Endothelial cell of umbilical vein (primary cell): ENCODE measurements around the gene SUGP2. TPM values are rescaled to one million over a fixed set of nuclear protein-coding genes. Genes with fewer than 3 reads are reported as not detected.

Source experiments
- BruUV-seq: library from RNA; stranded (reverse); fragments of 400-500 nt; replicated peaks from 2 replicates; lab custom pipeline; 2021; lab: Mats Ljungman, UMichigan
- CTCF ChIA-PET: fragments of 300-600, 350-600 bp; sonication (Branson Sonifier 250); formaldehyde crosslinking; loops from one replicate; lab custom pipeline; 2021; ENCODE audit warnings: antibody characterized with exemption, inconsistent platforms; lab: Charles Lee
- POLR2A ChIA-PET: fragments of 300-600, 350-600 bp; sonication (Branson Sonifier 250); formaldehyde crosslinking; loops from one replicate; lab custom pipeline; 2021; ENCODE audit warnings: antibody characterized with exemption, inconsistent platforms; lab: Charles Lee
- DNase-seq: peaks from one replicate; pipeline ENCODE4 v3.0.0-alpha.2; 2011; ENCODE audit warnings: low read depth, low spot score
- FAIRE-seq: peaks from 2 replicates; lab custom pipeline; 2011; peaks lifted over from hg19 to GRCh38; lab: Jason Lieb, UNC
- H2AFZ ChIP-seq: 2 replicates; pipeline ENCODE4 v1.6.0; 2012; ENCODE audit warnings: low read depth, low read length, control low read depth, inconsistent platforms
- H3K27ac ChIP-seq: 2 replicates; pipeline ENCODE4 v1.5.1; 2011; ENCODE audit warnings: low read depth, mild to moderate bottlenecking, control low read depth, low read length, moderate library complexity; ENCODE audit not compliant: insufficient read depth
- H3K27me3 ChIP-seq, 2 experiments: 2 replicates each; pipeline versions ENCODE4 v1.6.0 to v1.6.1; 2011; ENCODE audit warnings: low read length in 2 of 2, mixed read lengths in 1 of 2; ENCODE audit not compliant: control insufficient read depth in 2 of 2, insufficient read depth in 2 of 2
- H3K36me3 ChIP-seq, 2 experiments: 2 replicates in 1 of 2; 3 replicates in 1 of 2; pipeline ENCODE4 v1.5.1; 2011; ENCODE audit warnings: low read length in 2 of 2, mild to moderate bottlenecking in 1 of 2, moderate library complexity in 1 of 2; ENCODE audit not compliant: control insufficient read depth in 2 of 2, insufficient read depth in 2 of 2; ENCODE audit errors: extremely low read depth in 1 of 2
- H3K4me1 ChIP-seq: 3 replicates; pipeline ENCODE4 v1.5.1; 2011; ENCODE audit warnings: mild to moderate bottlenecking, low read length; ENCODE audit not compliant: control insufficient read depth, insufficient read depth; ENCODE audit errors: extremely low read depth
- H3K4me2 ChIP-seq: 2 replicates; pipeline ENCODE4 v1.6.1; 2011; ENCODE audit warnings: low read length, control low read depth, mixed read lengths; ENCODE audit not compliant: insufficient read depth
- H3K4me3 ChIP-seq, 3 experiments: fragments of 200-600 bp in 1 of 3; sonication (generic), shearing (Covaris generic) in 1 of 3; replicated peaks in 1 of 3; 2 replicates each; pipeline ENCODE4 v1.5.1; 2011 to 2016; ENCODE audit warnings: control low read depth in 3 of 3, low read length in 3 of 3, mild to moderate bottlenecking in 2 of 3, inconsistent platforms in 1 of 3, low read depth in 1 of 3, moderate library complexity in 1 of 3; ENCODE audit not compliant: insufficient read depth in 1 of 3
- H3K79me2 ChIP-seq: 2 replicates; pipeline ENCODE4 v1.6.0; 2012; ENCODE audit warnings: low read length, inconsistent platforms; ENCODE audit not compliant: control insufficient read depth, insufficient read depth
- H3K9ac ChIP-seq: replicated peaks from 2 replicates; pipeline ENCODE3; 2011; ENCODE audit warnings: low read length, control low read depth; ENCODE audit not compliant: insufficient read depth; ENCODE audit errors: extremely low read depth
- H3K9me1 ChIP-seq: replicated peaks from 3 replicates; pipeline ENCODE4 v1.6.0; 2011; ENCODE audit warnings: mild to moderate bottlenecking, low read length; ENCODE audit not compliant: control insufficient read depth, insufficient read depth; ENCODE audit errors: extremely low read depth
- H3K9me3 ChIP-seq: replicated peaks from 2 replicates; pipeline ENCODE4 v1.5.1; 2012; ENCODE audit warnings: low read length, inconsistent platforms; ENCODE audit not compliant: control insufficient read depth, insufficient read depth
- H4K20me1 ChIP-seq: replicated peaks from 2 replicates; pipeline ENCODE3; 2011; ENCODE audit warnings: mild to moderate bottlenecking, low read length; ENCODE audit not compliant: control insufficient read depth, insufficient read depth; ENCODE audit errors: extremely low read depth
- EZH2 ChIP-seq: IDR thresholded peaks from 2 replicates; pipeline ENCODE4 v1.6.1; 2012; ENCODE audit warnings: borderline replicate concordance, low read depth, mild to moderate bottlenecking, moderate library complexity, low read length, inconsistent platforms; ENCODE audit not compliant: severe bottlenecking
- FOS ChIP-seq: IDR thresholded peaks from 2 replicates; pipeline ENCODE4 v1.6.1; 2011; ENCODE audit warnings: mild to moderate bottlenecking, low read length, moderate library complexity, borderline replicate concordance; ENCODE audit not compliant: insufficient read depth
- GATA2 ChIP-seq: IDR thresholded peaks from 2 replicates; pipeline ENCODE4 v1.7.0; 2011; ENCODE audit warnings: low read depth, mild to moderate bottlenecking, moderate library complexity, mixed read lengths, low read length; ENCODE audit not compliant: insufficient read length, insufficient read depth
- JUN ChIP-seq: IDR thresholded peaks from 2 replicates; pipeline ENCODE4 v1.6.1; 2011; ENCODE audit warnings: borderline replicate concordance, low read depth; ENCODE audit not compliant: insufficient read length, insufficient read depth
- MAX ChIP-seq: IDR thresholded peaks from 2 replicates; pipeline ENCODE4 v1.6.1; 2011; ENCODE audit not compliant: insufficient read depth, insufficient read length
- MYC ChIP-seq: IDR thresholded peaks from one replicate; pipeline ENCODE4 v1.6.1; 2011; ENCODE audit warnings: mild to moderate bottlenecking, low read depth, low read length
- POLR2A ChIP-seq: IDR thresholded peaks from 2 replicates; pipeline ENCODE4 v1.6.1; 2012; ENCODE audit warnings: low read depth, mild to moderate bottlenecking, control low read depth, low read length
- POLR2AphosphoS5 ChIP-seq: IDR thresholded peaks from 2 replicates; pipeline ENCODE4 v1.6.1; 2012; ENCODE audit warnings: low read depth, mild to moderate bottlenecking, control low read depth, low read length, moderate library complexity; ENCODE audit not compliant: insufficient read depth
- dilution Hi-C: fragments of 300-500 bp; cut with MboI; formaldehyde crosslinking; loops from one replicate; pipeline ENCODE4 v1.15.0; 2019; ENCODE audit warnings: low sequenced_read_pairs; ENCODE audit not compliant: extremely low pct_ligation_motif_present
- intact Hi-C: fragments of 100-400 bp; cut with micrococcal nuclease; formaldehyde crosslinking; loops from one replicate; pipeline ENCODE4 v1.10.0; 2022
- polyA plus RNA-seq, 4 experiments: library from polyadenylated mRNA; depleted of rRNA in 3 of 4; stranded (reverse) in 3 of 4; unstranded in 1 of 4; fragments of >200 nt; gene quantifications; 2 replicates each; pipeline versions ENCODE4 v1.2.1 to v1.2.3, GENCODE V29; 2011 to 2012; ENCODE audit warnings: missing spikeins in 1 of 4
- total RNA-seq: library from RNA; stranded (reverse); gene quantifications from 2 replicates; pipeline ENCODE4 v1.2.3, GENCODE V29; 2021
- TF ChIP-seq, protein P1 (sequence below), 2 donors: IDR thresholded peaks; 1 replicate in 1 of 2; 2 replicates in 1 of 2; pipeline ENCODE4 v1.5.1; 2011; ENCODE audit warnings: low read length in 2 of 2, mild to moderate bottlenecking in 2 of 2, moderate library complexity in 2 of 2, control low read depth in 1 of 2, inconsistent platforms in 1 of 2, low read depth in 1 of 2; ENCODE audit not compliant: insufficient read depth in 1 of 2; ENCODE audit errors: extremely low read depth in 1 of 2

The SUGP2 gene
- total and polyA plus RNA-seq, 2 donors (not counting 3 experiments of a cell fraction or from before 2014, with no cell fraction given), result 44.6 to 79.7 TPM

DNA sequence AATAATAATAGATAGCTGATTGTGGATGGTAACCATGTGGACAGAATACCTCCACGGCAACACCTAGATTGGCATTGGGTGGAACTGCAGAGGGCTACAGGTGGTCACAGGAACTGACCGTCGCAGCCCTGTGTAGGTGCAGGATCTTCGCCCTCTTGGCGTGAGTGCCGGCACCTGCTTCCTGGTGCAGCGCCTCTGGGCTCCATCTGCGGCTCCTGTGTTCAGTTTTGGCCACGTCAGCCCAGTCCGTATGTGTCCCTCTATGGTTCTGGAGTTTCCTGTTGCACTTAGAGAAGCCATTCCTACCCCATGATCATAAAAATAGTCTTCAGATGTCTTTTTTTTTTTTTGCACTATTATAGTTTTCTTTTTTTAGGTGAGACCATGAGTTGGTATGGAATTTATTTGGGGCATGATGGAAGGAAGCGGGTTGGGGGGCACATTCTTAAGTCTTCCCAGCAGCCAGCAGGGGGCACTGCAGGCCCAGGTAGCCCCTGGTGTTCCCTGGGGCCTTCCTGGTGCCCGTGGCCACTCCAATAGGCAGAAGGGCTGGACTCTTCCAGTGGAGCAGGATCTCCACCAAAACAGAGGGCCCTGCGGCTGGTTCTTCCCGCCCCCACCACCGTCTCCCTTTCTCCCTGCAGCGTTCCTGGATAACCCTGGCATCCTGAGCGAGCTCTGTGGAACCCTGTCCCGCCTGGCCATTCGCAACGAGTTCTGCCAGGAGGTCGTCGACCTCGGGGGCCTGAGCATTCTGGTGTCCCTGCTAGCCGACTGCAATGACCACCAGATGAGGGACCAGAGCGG is 20.4 kb upstream of the SUGP2 start:
- Histone ChIP-seq H3K9ac (no peak overlapping the region), H4K20me1 (no peaks in the 10 kb centered on the region), H3K9me1 (no peaks in the 10 kb centered on the region), H3K27me3 (no peaks in the 10 kb centered on the region), H3K4me1 (no peaks in the 10 kb centered on the region), H3K79me2 (no peaks in the 10 kb centered on the region), H3K27ac (no peak overlapping the region), H3K36me3 (peaks cover 6 to 35% of the 10 kb centered on the region in 2 experiments), H2AFZ (no peak overlapping the region), H3K4me3 (no peak overlapping the region), H3K9me3 (no peaks in the 10 kb centered on the region), H3K4me2 (no peak overlapping the region)
- intact Hi-C loops (loop anchor here (1.0 kb wide), 2 partner anchors 86 to 122 kb away; no protein-coding TSS in a partner anchor), dilution Hi-C loops (no loop called here)
- FAIRE-seq, result no peak
- TF ChIP-seq, protein P1, sequence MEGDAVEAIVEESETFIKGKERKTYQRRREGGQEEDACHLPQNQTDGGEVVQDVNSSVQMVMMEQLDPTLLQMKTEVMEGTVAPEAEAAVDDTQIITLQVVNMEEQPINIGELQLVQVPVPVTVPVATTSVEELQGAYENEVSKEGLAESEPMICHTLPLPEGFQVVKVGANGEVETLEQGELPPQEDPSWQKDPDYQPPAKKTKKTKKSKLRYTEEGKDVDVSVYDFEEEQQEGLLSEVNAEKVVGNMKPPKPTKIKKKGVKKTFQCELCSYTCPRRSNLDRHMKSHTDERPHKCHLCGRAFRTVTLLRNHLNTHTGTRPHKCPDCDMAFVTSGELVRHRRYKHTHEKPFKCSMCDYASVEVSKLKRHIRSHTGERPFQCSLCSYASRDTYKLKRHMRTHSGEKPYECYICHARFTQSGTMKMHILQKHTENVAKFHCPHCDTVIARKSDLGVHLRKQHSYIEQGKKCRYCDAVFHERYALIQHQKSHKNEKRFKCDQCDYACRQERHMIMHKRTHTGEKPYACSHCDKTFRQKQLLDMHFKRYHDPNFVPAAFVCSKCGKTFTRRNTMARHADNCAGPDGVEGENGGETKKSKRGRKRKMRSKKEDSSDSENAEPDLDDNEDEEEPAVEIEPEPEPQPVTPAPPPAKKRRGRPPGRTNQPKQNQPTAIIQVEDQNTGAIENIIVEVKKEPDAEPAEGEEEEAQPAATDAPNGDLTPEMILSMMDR (IDR thresholded peaks at IDR 0.05; ENCODE audit: extremely low read depth in 1 of 2, insufficient read depth in 1 of 2, low read depth in 1 of 2, low read length in 2 of 2), result peak; percentile 74 to 85
- no peak for TF ChIP-seq MYC
- DNase-seq, result peak; percentile 53
- ChIA-PET CTCF (interaction anchor here (0.8 to 2.6 kb wide), 10 partner anchors 9 to 121 kb away, joined by 3 to 14 read pairs (median 7); no protein-coding TSS in a partner anchor), POLR2A (no interaction called here)
- BruUV-seq, result no TSS peak

DNA sequence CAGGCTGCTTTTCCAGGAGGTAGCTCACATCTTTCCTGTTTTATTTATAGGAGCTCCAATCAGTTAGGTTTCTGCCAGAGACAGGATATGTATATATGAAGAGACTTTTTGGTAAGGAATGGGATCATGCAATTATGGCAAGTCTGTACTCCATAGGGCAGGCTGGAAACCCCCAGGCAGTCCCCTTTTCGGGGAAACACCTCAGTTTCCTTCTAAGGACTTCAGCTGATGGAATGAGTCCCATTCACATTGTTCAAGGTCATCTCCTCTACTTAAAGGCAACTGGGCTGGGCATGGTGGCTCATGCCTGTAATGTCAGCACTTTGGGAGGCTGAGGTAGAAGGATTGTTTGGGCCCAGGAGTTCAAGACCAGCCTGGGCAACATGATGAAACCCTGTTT is 19.6 kb upstream of the SUGP2 start:
- BruUV-seq, result no TSS peak
- Histone ChIP-seq H3K9me1 (no peaks in the 10 kb centered on the region), H3K4me3 (no peak overlapping the region), H3K27me3 (no peaks in the 10 kb centered on the region), H2AFZ (no peak overlapping the region), H3K27ac (no peak overlapping the region), H3K4me2 (no peak overlapping the region), H3K9me3 (no peaks in the 10 kb centered on the region), H3K4me1 (no peaks in the 10 kb centered on the region), H3K36me3 (peaks cover 6 to 35% of the 10 kb centered on the region in 2 experiments), H3K9ac (no peak overlapping the region), H4K20me1 (no peaks in the 10 kb centered on the region), H3K79me2 (no peaks in the 10 kb centered on the region)
- CTCF ChIA-PET, result interaction anchor here (0.8 to 2.6 kb wide), 6 partner anchors 10 to 122 kb away, joined by 3 to 14 read pairs (median 4); no protein-coding TSS in a partner anchor
- no peak for DNase-seq
- dilution Hi-C loops, result no loop called here
- POLR2A ChIA-PET, result no interaction called here
- intact Hi-C loops, result loop anchor here (1.0 kb wide), 1 partner anchor 122 kb away; no protein-coding TSS in a partner anchor
- FAIRE-seq, result no peak
- no peak for TF ChIP-seq FOS
- no peak for TF ChIP-seq MAX
- TF ChIP-seq POLR2AphosphoS5, result no peak
- TF ChIP-seq JUN, result no peak
- no peak for TF ChIP-seq EZH2
- no peak for TF ChIP-seq MYC
- TF ChIP-seq POLR2A, result no peak
- no peak for TF ChIP-seq GATA2
- TF ChIP-seq, protein P1 (IDR thresholded peaks at IDR 0.05; ENCODE audit: extremely low read depth in 1 of 2, insufficient read depth in 1 of 2, low read depth in 1 of 2, low read length in 2 of 2), result no peak
